HepG2 (cell line): ENCODE measurements around the gene ZNF764. TPM values are rescaled to one million over a fixed set of nuclear protein-coding genes. Genes with fewer than 3 reads are reported as not detected.

ENCODE experiments used
- ATAC-seq: fragments of 200-7000 bp; cut with Tn5 transposase; 3 replicates; pipeline ENCODE4 v1.9.1; 2020; ENCODE audit warnings: mild to moderate bottlenecking, moderate library complexity
- BruUV-seq: library from RNA; stranded (reverse); fragments of 400-500 nt; replicated peaks from 2 replicates; lab custom pipeline; 2021; lab: Mats Ljungman, UMichigan
- CTCF ChIA-PET: fragments of 300-600 bp; formaldehyde crosslinking; extraction: SDS; loops from one replicate; lab custom pipeline; 2021; ENCODE audit warnings: low total read pairs, inconsistent platforms, low intra/inter-chr PET ratio; lab: Yijun Ruan, JAX
- POLR2A ChIA-PET: fragments of 350-600 bp; sonication (Branson Sonifier 250); formaldehyde crosslinking; loops from one replicate; lab custom pipeline; 2020; ENCODE audit warnings: antibody characterized with exemption, inconsistent platforms; lab: Yijun Ruan, JAX
- DNase-seq: peaks from one replicate; pipeline ENCODE4 v3.0.0-alpha.2; 2015; ENCODE audit warnings: low spot score
- FAIRE-seq: peaks from 3 replicates; lab custom pipeline; 2011; peaks lifted over from hg19 to GRCh38; lab: Jason Lieb, UNC
- H2AFZ ChIP-seq: one replicate; pipeline ENCODE4 v1.6.1; 2011; ENCODE audit warnings: low read length, inconsistent platforms
- H3K27ac ChIP-seq: fragments of 300-600 bp; 3 replicates; pipeline ENCODE4 v1.8.0; 2011; ENCODE audit warnings: mixed run types, mild to moderate bottlenecking, mixed read lengths, low read length, inconsistent platforms; ENCODE audit not compliant: insufficient read depth; ENCODE audit errors: extremely low read length
- H3K27me3 ChIP-seq, 2 experiments: fragments of 200-600 bp in 1 of 2; 2 replicates in 1 of 2; 3 replicates in 1 of 2; pipeline versions ENCODE4 v1.6.0 to v1.8.0; 2011; ENCODE audit warnings: low read length in 2 of 2, mild to moderate bottlenecking in 2 of 2, moderate library complexity in 2 of 2, inconsistent platforms in 1 of 2; ENCODE audit not compliant: insufficient read depth in 2 of 2, control insufficient read depth in 1 of 2
- H3K36me3 ChIP-seq, 2 experiments: fragments of 200-600 bp in 1 of 2; replicated peaks in 1 of 2; 2 replicates in 1 of 2; 3 replicates in 1 of 2; pipeline versions ENCODE4 v1.5.1 to v1.8.0; 2011; ENCODE audit warnings: low read length in 2 of 2, inconsistent platforms in 1 of 2; ENCODE audit not compliant: insufficient read depth in 2 of 2, control insufficient read depth in 1 of 2
- H3K4me1 ChIP-seq: 2 replicates; pipeline ENCODE4 v1.5.1; 2012; ENCODE audit warnings: low read length, inconsistent platforms; ENCODE audit not compliant: insufficient read depth
- H3K4me2 ChIP-seq: 2 replicates; pipeline ENCODE4 v1.6.0; 2011; ENCODE audit warnings: low read depth, low read length, inconsistent platforms
- H3K4me3 ChIP-seq, 3 experiments: fragments of 200-600 bp in 1 of 3; sonication (generic), shearing (Covaris generic) in 1 of 3; replicated peaks in 1 of 3; 2 replicates each; pipeline ENCODE4 v1.5.1; 2011 to 2016; ENCODE audit warnings: low read length in 3 of 3, inconsistent platforms in 2 of 3, low read depth in 2 of 3, mild to moderate bottlenecking in 2 of 3, control low read depth in 1 of 3, mixed read lengths in 1 of 3; ENCODE audit not compliant: insufficient read depth in 1 of 3
- H3K79me2 ChIP-seq: one replicate; pipeline ENCODE4 v1.6.1; 2011; ENCODE audit warnings: low read length, inconsistent platforms; ENCODE audit not compliant: insufficient read depth
- H3K9ac ChIP-seq: 2 replicates; pipeline ENCODE4 v1.6.0; 2011; ENCODE audit warnings: mild to moderate bottlenecking, low read depth, low read length, inconsistent platforms; ENCODE audit not compliant: insufficient read depth
- H3K9me3 ChIP-seq: 2 replicates; pipeline ENCODE4 v1.5.1; 2012; ENCODE audit warnings: mild to moderate bottlenecking, low read length
- H4K20me1 ChIP-seq: 2 replicates; pipeline ENCODE4 v1.6.0; 2011; ENCODE audit warnings: inconsistent platforms, mild to moderate bottlenecking, low read length, moderate library complexity; ENCODE audit not compliant: insufficient read depth
- DMAP1 ChIP-seq: IDR thresholded peaks from 2 replicates; pipeline ENCODE4 v1.6.1; 2016
- EED ChIP-seq: sonication (generic); formaldehyde crosslinking; IDR thresholded peaks from 2 replicates; pipeline ENCODE4 v1.5.0; 2020; ENCODE audit warnings: mild to moderate bottlenecking, missing genetic modification reagents
- HHEX ChIP-seq: IDR thresholded peaks from 2 replicates; pipeline ENCODE4 v1.6.1; 2016; ENCODE audit warnings: control low read depth
- RBM22 ChIP-seq: fragments of 200-400 bp; formaldehyde crosslinking; optimal IDR thresholded peaks from 2 replicates; pipeline ENCODE3; 2017; ENCODE audit warnings: mild to moderate bottlenecking, low read length, moderate library complexity
- ZNF567 ChIP-seq: sonication (generic); formaldehyde crosslinking; IDR thresholded peaks from 2 replicates; pipeline ENCODE4 v1.8.1; 2023; ENCODE audit warnings: mild to moderate bottlenecking, missing genetic modification reagents, borderline replicate concordance
- ZNF841 ChIP-seq: sonication (generic); formaldehyde crosslinking; IDR thresholded peaks from 2 replicates; pipeline ENCODE4 v1.8.1; 2023; ENCODE audit warnings: missing genetic modification reagents, borderline replicate concordance
- ZNF850 ChIP-seq: sonication (generic); formaldehyde crosslinking; conservative IDR thresholded peaks from 2 replicates; pipeline ENCODE4 v1.9.0; 2021; ENCODE audit warnings: mild to moderate bottlenecking, missing genetic modification reagents
- ZSCAN25 ChIP-seq: sonication (generic); formaldehyde crosslinking; IDR thresholded peaks from 2 replicates; pipeline ENCODE4 v1.8.0; 2022; ENCODE audit warnings: mild to moderate bottlenecking, missing genetic modification reagents
- WGBS: methylation state at CpG from one replicate; pipeline ENCODE4 v1.1.6; 2017; ENCODE audit warnings: low lambda C conversion rate; 5-methylcytosine and 5-hydroxymethylcytosine counted together
- in situ Hi-C: cut with HindIII; loops from 2 replicates; pipeline ENCODE4 v1.10.0; 2017; ENCODE audit warnings: low pct_unique_long_range_greater_than_20kb; ENCODE audit not compliant: extremely low pct_ligation_motif_present
- intact Hi-C: fragments of 100-400 bp; cut with micrococcal nuclease; formaldehyde crosslinking; loops from one replicate; pipeline ENCODE4 v1.10.0; 2022; ENCODE audit not compliant: unreplicated experiment
- polyA plus RNA-seq, 8 experiments: library from polyadenylated mRNA; depleted of rRNA in 3 of 8; stranded (reverse) in 7 of 8; unstranded in 1 of 8; fragments of >200 nt; fragmentation: Illumina TruSeq in 4 of 8; extraction: Trizol in 4 of 8; gene quantifications; 2 replicates each; pipeline versions ENCODE4 v1.2.1 to v1.2.3, GENCODE V29; 2011 to 2016; ENCODE audit warnings: low read depth in 4 of 8, missing spikeins in 1 of 8, mixed read lengths in 1 of 8; ENCODE audit not compliant: insufficient read depth in 1 of 8
- total RNA-seq, 5 experiments: library from RNA; depleted of rRNA; stranded (reverse); fragments of >200 nt; fragmentation: Illumina TruSeq; extraction: Trizol; gene quantifications; 2 replicates each; pipeline ENCODE4 v1.2.3, GENCODE V29; 2016; ENCODE audit warnings: low read depth in 1 of 5
- TF ChIP-seq, protein P1 (sequence below): sonication (generic); formaldehyde crosslinking; IDR thresholded peaks from 2 replicates; pipeline ENCODE4 v1.5.1; 2020; ENCODE audit warnings: missing genetic modification reagents, mild to moderate bottlenecking, borderline replicate concordance
- TF ChIP-seq, protein P2 (sequence below): sonication (generic); formaldehyde crosslinking; IDR thresholded peaks from 2 replicates; pipeline ENCODE4 v1.9.0; 2021; ENCODE audit warnings: missing genetic modification reagents, borderline replicate concordance
- TF ChIP-seq, protein P3 (sequence below): sonication (generic); formaldehyde crosslinking; IDR thresholded peaks from 2 replicates; pipeline ENCODE4 v1.4.0; 2020; ENCODE audit warnings: low read depth, missing genetic modification reagents
- TF ChIP-seq, protein P4 (sequence below): IDR thresholded peaks from 2 replicates; pipeline ENCODE4 v1.4.0; 2020; ENCODE audit warnings: mild to moderate bottlenecking, missing genetic modification reagents

ZNF764 gene
- total and polyA plus RNA-seq, 2 of the 13 experiments (the other 11 are each of a cell fraction or from before 2014, with no cell fraction given): 4.1 to 9.1 TPM

DNA sequence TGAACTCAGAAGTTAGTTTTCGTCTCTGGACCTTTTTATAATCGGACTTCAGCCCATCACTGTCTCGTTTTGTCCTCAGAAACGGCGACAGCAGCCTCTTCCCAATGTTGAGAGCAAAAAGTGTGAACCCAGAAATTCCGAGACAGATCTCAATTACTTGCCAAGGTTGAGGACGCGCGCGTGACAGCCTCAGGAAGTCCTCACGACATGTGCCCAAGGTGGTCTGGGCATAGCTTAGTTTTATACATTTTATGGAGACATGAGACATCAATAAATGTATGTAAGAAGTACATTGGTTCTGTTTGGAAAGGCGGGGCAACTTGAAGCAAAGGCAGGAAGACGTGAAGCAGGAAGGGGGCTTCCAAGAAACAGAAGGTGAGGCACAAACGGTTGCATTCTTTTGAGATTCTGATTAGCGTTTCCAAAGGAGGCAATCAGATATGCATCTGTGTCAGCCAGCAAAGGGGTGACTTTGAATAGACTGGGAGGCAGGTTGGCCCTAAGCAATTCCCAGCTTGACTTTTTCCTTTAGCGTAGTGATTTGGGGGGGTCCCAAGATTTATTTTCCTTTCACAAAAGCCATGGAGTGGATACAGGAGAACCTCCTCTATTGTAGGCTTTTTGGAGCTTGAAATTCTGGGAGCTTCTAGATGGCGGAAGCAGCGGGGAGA lies 22.9 kb downstream of the ZNF764 start:
- no peaks in the 10 kb centered on the region; a peak in 1 of 5 replicates for H3K27me3 ChIP-seq
- peak overlapping the region; percentile 89 for H3K9ac ChIP-seq
- POLR2A ChIA-PET: interaction anchor here (0.7 to 5.1 kb wide), 33 partner anchors 8 to 470 kb away, joined by 3 to 187 read pairs (median 6); partner anchors contain the start of genes ALDOA, CD2BP2, DCTPP1 and FBRS
- peaks cover 0 to 1% of the 10 kb centered on the region in 2 experiments; a peak in 1 of 5 replicates for H3K36me3 ChIP-seq
- CTCF ChIA-PET: interaction anchor here (0.9 to 1.6 kb wide), 4 partner anchors 23 to 105 kb away, joined by 3 to 7 read pairs (median 4); partner anchors contain the start of genes DCTPP1 and ZNF764
- ATAC-seq: no peak; the same call in 2 of the 3 replicates
- peaks cover 31% of the 10 kb centered on the region for H3K79me2 ChIP-seq
- H3K4me1 ChIP-seq: peaks cover 68% of the 10 kb centered on the region
- TSS peak; percentile 92 for BruUV-seq
- peak overlapping the region; percentile 75 to 93 (median 81) for H3K4me3 ChIP-seq
- no peaks in the 10 kb centered on the region for H4K20me1 ChIP-seq
- no peak for FAIRE-seq
- peak overlapping the region; percentile 69 for H2AFZ ChIP-seq
- intact Hi-C loops: loop anchor here (2.0 kb wide), 2 partner anchors 24 to 64 kb away; partner anchors contain the start of gene ZNF764
- peak overlapping the region; percentile 95 for H3K4me2 ChIP-seq
- DNase-seq: no peak
- in situ Hi-C loops: no loop called here
- peak overlapping the region; percentile 85 for H3K27ac ChIP-seq
- H3K9me3 ChIP-seq: no peaks in the 10 kb centered on the region
- 12% methylated on average over 18 of the region's 18 CpGs for WGBS
- TF ChIP-seq, protein P1, sequence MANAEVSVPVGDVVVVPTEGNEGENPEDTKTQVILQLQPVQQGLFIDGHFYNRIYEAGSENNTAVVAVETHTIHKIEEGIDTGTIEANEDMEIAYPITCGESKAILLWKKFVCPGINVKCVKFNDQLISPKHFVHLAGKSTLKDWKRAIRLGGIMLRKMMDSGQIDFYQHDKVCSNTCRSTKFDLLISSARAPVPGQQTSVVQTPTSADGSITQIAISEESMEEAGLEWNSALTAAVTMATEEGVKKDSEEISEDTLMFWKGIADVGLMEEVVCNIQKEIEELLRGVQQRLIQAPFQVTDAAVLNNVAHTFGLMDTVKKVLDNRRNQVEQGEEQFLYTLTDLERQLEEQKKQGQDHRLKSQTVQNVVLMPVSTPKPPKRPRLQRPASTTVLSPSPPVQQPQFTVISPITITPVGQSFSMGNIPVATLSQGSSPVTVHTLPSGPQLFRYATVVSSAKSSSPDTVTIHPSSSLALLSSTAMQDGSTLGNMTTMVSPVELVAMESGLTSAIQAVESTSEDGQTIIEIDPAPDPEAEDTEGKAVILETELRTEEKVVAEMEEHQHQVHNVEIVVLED (CRISPR knock-in tag): no peak; the same call in 1 of the 2 replicates
- TF ChIP-seq, protein P2, sequence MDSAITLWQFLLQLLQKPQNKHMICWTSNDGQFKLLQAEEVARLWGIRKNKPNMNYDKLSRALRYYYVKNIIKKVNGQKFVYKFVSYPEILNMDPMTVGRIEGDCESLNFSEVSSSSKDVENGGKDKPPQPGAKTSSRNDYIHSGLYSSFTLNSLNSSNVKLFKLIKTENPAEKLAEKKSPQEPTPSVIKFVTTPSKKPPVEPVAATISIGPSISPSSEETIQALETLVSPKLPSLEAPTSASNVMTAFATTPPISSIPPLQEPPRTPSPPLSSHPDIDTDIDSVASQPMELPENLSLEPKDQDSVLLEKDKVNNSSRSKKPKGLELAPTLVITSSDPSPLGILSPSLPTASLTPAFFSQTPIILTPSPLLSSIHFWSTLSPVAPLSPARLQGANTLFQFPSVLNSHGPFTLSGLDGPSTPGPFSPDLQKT (CRISPR knock-in tag): no peak
- no peak for TF ChIP-seq EED (CRISPR knock-in tag)
- TF ChIP-seq ZNF841 (CRISPR knock-in tag): no peak
- TF ChIP-seq RBM22: peak; percentile 57
- TF ChIP-seq ZSCAN25: no peak; the same call in none of the 2 replicates
- peak; percentile 53; the same call in 1 of the 2 replicates for TF ChIP-seq DMAP1 (CRISPR knock-in tag)
- TF ChIP-seq HHEX: no peak
- TF ChIP-seq, protein P3, sequence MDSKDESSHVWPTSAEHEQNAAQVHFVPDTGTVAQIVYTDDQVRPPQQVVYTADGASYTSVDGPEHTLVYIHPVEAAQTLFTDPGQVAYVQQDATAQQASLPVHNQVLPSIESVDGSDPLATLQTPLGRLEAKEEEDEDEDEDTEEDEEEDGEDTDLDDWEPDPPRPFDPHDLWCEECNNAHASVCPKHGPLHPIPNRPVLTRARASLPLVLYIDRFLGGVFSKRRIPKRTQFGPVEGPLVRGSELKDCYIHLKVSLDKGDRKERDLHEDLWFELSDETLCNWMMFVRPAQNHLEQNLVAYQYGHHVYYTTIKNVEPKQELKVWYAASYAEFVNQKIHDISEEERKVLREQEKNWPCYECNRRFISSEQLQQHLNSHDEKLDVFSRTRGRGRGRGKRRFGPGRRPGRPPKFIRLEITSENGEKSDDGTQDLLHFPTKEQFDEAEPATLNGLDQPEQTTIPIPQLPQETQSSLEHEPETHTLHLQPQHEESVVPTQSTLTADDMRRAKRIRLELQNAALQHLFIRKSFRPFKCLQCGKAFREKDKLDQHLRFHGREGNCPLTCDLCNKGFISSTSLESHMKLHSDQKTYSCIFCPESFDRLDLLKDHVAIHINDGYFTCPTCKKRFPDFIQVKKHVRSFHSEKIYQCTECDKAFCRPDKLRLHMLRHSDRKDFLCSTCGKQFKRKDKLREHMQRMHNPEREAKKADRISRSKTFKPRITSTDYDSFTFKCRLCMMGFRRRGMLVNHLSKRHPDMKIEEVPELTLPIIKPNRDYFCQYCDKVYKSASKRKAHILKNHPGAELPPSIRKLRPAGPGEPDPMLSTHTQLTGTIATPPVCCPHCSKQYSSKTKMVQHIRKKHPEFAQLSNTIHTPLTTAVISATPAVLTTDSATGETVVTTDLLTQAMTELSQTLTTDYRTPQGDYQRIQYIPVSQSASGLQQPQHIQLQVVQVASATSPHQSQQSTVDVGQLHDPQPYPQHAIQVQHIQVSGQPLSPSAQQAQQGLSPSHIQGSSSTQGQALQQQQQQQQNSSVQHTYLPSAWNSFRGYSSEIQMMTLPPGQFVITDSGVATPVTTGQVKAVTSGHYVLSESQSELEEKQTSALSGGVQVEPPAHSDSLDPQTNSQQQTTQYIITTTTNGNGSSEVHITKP: no peak
- TF ChIP-seq ZNF850 (CRISPR knock-in tag): no peak
- no peak for TF ChIP-seq ZNF567 (CRISPR knock-in tag)
- TF ChIP-seq, protein P4, sequence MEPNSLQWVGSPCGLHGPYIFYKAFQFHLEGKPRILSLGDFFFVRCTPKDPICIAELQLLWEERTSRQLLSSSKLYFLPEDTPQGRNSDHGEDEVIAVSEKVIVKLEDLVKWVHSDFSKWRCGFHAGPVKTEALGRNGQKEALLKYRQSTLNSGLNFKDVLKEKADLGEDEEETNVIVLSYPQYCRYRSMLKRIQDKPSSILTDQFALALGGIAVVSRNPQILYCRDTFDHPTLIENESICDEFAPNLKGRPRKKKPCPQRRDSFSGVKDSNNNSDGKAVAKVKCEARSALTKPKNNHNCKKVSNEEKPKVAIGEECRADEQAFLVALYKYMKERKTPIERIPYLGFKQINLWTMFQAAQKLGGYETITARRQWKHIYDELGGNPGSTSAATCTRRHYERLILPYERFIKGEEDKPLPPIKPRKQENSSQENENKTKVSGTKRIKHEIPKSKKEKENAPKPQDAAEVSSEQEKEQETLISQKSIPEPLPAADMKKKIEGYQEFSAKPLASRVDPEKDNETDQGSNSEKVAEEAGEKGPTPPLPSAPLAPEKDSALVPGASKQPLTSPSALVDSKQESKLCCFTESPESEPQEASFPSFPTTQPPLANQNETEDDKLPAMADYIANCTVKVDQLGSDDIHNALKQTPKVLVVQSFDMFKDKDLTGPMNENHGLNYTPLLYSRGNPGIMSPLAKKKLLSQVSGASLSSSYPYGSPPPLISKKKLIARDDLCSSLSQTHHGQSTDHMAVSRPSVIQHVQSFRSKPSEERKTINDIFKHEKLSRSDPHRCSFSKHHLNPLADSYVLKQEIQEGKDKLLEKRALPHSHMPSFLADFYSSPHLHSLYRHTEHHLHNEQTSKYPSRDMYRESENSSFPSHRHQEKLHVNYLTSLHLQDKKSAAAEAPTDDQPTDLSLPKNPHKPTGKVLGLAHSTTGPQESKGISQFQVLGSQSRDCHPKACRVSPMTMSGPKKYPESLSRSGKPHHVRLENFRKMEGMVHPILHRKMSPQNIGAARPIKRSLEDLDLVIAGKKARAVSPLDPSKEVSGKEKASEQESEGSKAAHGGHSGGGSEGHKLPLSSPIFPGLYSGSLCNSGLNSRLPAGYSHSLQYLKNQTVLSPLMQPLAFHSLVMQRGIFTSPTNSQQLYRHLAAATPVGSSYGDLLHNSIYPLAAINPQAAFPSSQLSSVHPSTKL (CRISPR knock-in tag): no peak
